ENCODE measurements around the gene WASF2.

DNA sequence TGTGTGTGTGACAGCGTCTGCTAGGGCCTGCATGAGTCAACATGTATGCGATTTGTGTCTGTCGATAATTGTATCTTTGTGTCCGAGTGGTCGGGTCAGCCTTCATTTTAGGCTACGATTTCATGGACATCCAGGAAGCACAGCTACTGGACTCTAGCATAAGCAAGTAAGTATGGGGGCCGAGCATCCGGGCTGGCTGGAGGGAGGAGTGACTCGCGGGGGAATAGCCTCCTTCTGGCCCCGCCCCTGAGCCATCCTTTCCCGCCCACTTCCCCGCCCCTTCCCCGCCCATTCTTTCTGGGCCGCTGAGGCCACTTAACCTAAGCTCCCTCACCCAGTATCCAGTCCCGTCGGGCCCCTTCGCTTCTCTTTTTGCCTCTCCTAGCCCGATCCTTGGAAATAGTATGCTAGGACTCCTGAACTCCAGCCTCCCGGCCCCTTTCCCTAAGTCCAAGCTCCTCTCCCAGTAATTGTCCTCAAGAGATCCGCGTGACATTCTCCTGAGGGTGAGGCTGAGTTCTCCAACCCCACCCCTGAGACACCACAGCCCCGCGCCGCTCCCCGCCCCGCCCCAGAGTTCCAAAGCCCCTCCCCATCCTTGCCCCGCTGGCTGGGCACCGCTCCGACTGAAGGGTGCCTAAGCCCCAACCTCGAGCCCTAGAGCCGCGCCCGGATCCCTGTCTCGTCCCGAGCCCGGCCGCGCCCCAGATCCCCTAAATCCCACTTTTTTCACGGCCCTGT is 124.4 kb downstream of the WASF2 start:
- TF ChIP-seq CTCF (conservative IDR thresholded peaks at IDR 0.05; ENCODE audit: low read depth, low read length) = no peak
- TF ChIP-seq EZH2 (IDR thresholded peaks at IDR 0.05; ENCODE audit: low read length, unreplicated experiment) = no peak
- no peak for TF ChIP-seq EZH2phosphoT487 (IDR thresholded peaks at IDR 0.05; ENCODE audit: borderline replicate concordance, low read length)

Measured in PC-3 (cell line).